ENCODE results near the gene SMCO1. TPM values are rescaled to one million over a fixed set of nuclear protein-coding genes. Genes with fewer than 3 reads are reported as not detected.

Gene SMCO1
- polyA plus RNA-seq, 3 donors: not detected

GRCh38 chr3:196519718-196520082, 4.6 kb upstream of the SMCO1 start:
- H3K4me1 Mint-ChIP-seq: no peaks in the 10 kb centered on the region
- H2AFZ ChIP-seq (ENCODE audit: insufficient read depth, low read depth, low read length, poor library complexity, severe bottlenecking): no peak overlapping the region
- peaks cover 53 to 62% of the 10 kb centered on the region in 2 donors for H3K9me3 ChIP-seq (replicated peaks in 1 of 2; ENCODE audit: control insufficient read depth in 1 of 2, insufficient read depth in 1 of 2, low read length in 2 of 2)
- H3K36me3 ChIP-seq (replicated peaks in 1 of 2; ENCODE audit: control insufficient read depth in 1 of 2, insufficient read depth in 2 of 2, low read length in 2 of 2): no peaks in the 10 kb centered on the region
- no peaks in the 10 kb centered on the region for H3K27me3 ChIP-seq (ENCODE audit: control insufficient read depth in 2 of 2, insufficient read depth in 2 of 2, low read length in 2 of 2)
- H3K27ac ChIP-seq (ENCODE audit: low read depth in 1 of 2, low read length in 2 of 2): no peak overlapping the region
- no peaks in the 10 kb centered on the region for H3K4me1 ChIP-seq (ENCODE audit: control insufficient read depth in 1 of 2, insufficient read depth in 2 of 2, low read length in 2 of 2)
- intact Hi-C loops (cut with micrococcal nuclease): loop anchor here in 1 of 2 donors (5.0 kb wide), 1 partner anchor 267 kb away; no protein-coding TSS in a partner anchor
- H3K27ac Mint-ChIP-seq: no peak overlapping the region
- H3K4me3 Mint-ChIP-seq: no peak overlapping the region
- no peaks in the 10 kb centered on the region for H3K36me3 Mint-ChIP-seq
- no CpG with 5 or more reads among the region's 5 CpGs for WGBS (ENCODE audit: insufficient coverage)
- H3K4me3 ChIP-seq (replicated peaks in 1 of 3; ENCODE audit: low read depth in 2 of 3, low read length in 3 of 3): peak overlapping the region in 1 of 3 experiments; percentile 25
- H3K9me3 Mint-ChIP-seq: peaks cover 35 to 71% (median 66%) of the 10 kb centered on the region in 7 donors
- peaks cover 0 to 2% (median 0%) of the 10 kb centered on the region in 3 donors for H3K27me3 Mint-ChIP-seq (ENCODE audit: low read depth in 3 of 3)
- no peaks in the 10 kb centered on the region for H4K20me1 ChIP-seq (ENCODE audit: insufficient read depth, low read length)
- no peak for DNase-seq
- no peak overlapping the region for H3K9ac ChIP-seq (ENCODE audit: insufficient read depth, low read length, poor library complexity, severe bottlenecking)
- no peak for TF ChIP-seq CTCF (IDR thresholded peaks at IDR 0.05)
- H3K79me2 ChIP-seq (ENCODE audit: insufficient read depth, low read length): no peaks in the 10 kb centered on the region
- H3K4me2 ChIP-seq (replicated peaks; ENCODE audit: extremely low read depth, low read length, poor library complexity, severe bottlenecking): no peak overlapping the region

DNA sequence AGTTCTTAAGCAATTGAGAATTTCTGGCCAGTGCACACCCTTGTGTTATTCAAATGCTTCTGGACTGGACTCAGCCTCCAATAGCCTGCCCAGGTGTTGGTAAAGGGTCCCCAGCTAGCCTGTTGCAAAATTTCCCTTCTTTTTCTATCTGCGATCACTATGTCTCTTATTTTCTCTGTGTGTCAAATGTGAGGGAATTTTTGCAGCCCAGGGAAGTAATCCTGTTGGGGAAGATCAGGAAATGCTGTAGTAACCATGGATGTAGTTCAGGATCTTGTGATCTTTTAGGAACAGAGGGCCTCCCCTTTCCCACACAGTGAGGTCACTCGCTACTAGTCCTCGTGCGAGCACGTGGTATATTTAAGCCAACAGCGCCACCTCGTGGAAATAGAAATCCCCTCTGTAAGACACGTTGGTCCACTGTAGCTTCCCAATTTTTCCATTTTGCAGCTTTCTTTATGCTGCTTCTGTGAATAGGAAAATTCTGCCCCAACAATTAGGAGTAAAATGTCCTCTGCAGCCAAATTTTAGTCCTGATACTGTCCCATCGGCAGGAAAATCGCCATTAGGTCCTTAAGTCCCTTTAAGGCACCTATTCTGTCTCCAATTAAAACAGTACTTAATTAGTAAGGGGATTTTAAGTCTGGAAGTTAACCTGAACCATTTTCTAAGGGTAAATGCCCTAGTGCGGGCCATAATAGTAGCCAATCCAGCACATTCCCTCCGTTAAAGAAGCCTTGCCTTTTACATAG, 4.0 kb upstream of the SMCO1 start:
- Mint-ChIP-seq H3K27me3 (ENCODE audit: low read depth in 3 of 3) (peaks cover 0 to 1% (median 0%) of the 10 kb centered on the region in 3 donors), H3K36me3 (no peaks in the 10 kb centered on the region), H3K9me3 (peaks cover 35 to 71% (median 66%) of the 10 kb centered on the region in 7 donors), H3K4me3 (no peak overlapping the region), H3K27ac (no peak overlapping the region), H3K4me1 (no peaks in the 10 kb centered on the region)
- no peaks in the 10 kb centered on the region for H3K27me3 ChIP-seq (ENCODE audit: control insufficient read depth in 2 of 2, insufficient read depth in 2 of 2, low read length in 2 of 2)
- peak; percentile 30 to 50 (median 39) for DNase-seq
- peak; percentile 33 for TF ChIP-seq CTCF (IDR thresholded peaks at IDR 0.05)
- peaks cover 53 to 62% of the 10 kb centered on the region in 2 donors for H3K9me3 ChIP-seq (replicated peaks in 1 of 2; ENCODE audit: control insufficient read depth in 1 of 2, insufficient read depth in 1 of 2, low read length in 2 of 2)
- H3K4me3 ChIP-seq (replicated peaks in 1 of 3; ENCODE audit: low read depth in 2 of 3, low read length in 3 of 3): peak overlapping the region in 1 of 3 experiments; percentile 25
- H3K4me1 ChIP-seq (ENCODE audit: control insufficient read depth in 1 of 2, insufficient read depth in 2 of 2, low read length in 2 of 2): no peaks in the 10 kb centered on the region
- H3K79me2 ChIP-seq (ENCODE audit: insufficient read depth, low read length): no peaks in the 10 kb centered on the region
- WGBS (ENCODE audit: insufficient coverage): 46% methylated on average over 3 of the region's 12 CpGs
- no peaks in the 10 kb centered on the region for H3K36me3 ChIP-seq (replicated peaks in 1 of 2; ENCODE audit: control insufficient read depth in 1 of 2, insufficient read depth in 2 of 2, low read length in 2 of 2)
- H2AFZ ChIP-seq (ENCODE audit: insufficient read depth, low read depth, low read length, poor library complexity, severe bottlenecking): no peak overlapping the region
- H3K9ac ChIP-seq (ENCODE audit: insufficient read depth, low read length, poor library complexity, severe bottlenecking): no peak overlapping the region
- intact Hi-C loops (cut with micrococcal nuclease): loop anchor here in 1 of 2 donors (5.0 kb wide), 1 partner anchor 267 kb away; no protein-coding TSS in a partner anchor
- no peak overlapping the region for H3K4me2 ChIP-seq (replicated peaks; ENCODE audit: extremely low read depth, low read length, poor library complexity, severe bottlenecking)
- H3K27ac ChIP-seq (ENCODE audit: low read depth in 1 of 2, low read length in 2 of 2): no peak overlapping the region
- H4K20me1 ChIP-seq (ENCODE audit: insufficient read depth, low read length): no peaks in the 10 kb centered on the region
